PC-9 (cell line): ENCODE measurements around the gene ARID5B.

ENCODE experiments used
- CTCF ChIP-seq: fragments of 200-600 bp; sonication (generic); conservative IDR thresholded peaks from 2 replicates; pipeline ENCODE4 v1.6.1; 2017; ENCODE audit warnings: mixed run types, antibody characterized with exemption, mild to moderate bottlenecking, moderate library complexity
- EZH2 ChIP-seq: fragments of 200-600 bp; sonication (generic); IDR thresholded peaks from 2 replicates; pipeline ENCODE4 v1.8.0; 2017; ENCODE audit warnings: antibody characterized with exemption, low read depth

GRCh38 chr10:62080905-62081304, 179.4 kb downstream of the ARID5B start:
- TF ChIP-seq CTCF, result no peak
- TF ChIP-seq EZH2, result no peak
